ENCODE measurements around the gene CCDC85C.
A peak's percentile ranks its signal among the peaks of the same experiment; 100 is the strongest.

Gene CCDC85C

DNA sequence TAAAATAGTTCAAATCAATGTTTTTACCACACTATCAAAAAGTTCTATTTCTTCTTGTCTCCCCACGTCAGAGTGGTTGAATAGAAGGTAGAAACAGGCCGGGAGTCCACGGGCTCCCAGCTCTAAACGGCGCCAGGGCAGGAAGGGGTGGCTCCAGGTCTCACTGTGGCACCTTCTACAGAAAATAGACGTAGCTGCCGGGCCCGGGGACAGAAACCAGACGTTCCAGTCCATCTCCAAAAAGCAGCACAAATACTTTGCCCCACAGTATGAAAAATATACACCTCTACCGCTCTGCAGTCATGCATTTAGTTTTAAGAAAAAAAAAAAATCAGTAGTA, 91.9 kb downstream of the CCDC85C start:
- DNase-seq (ENCODE audit: low read depth in 2 of 2) = no peak

DNA sequence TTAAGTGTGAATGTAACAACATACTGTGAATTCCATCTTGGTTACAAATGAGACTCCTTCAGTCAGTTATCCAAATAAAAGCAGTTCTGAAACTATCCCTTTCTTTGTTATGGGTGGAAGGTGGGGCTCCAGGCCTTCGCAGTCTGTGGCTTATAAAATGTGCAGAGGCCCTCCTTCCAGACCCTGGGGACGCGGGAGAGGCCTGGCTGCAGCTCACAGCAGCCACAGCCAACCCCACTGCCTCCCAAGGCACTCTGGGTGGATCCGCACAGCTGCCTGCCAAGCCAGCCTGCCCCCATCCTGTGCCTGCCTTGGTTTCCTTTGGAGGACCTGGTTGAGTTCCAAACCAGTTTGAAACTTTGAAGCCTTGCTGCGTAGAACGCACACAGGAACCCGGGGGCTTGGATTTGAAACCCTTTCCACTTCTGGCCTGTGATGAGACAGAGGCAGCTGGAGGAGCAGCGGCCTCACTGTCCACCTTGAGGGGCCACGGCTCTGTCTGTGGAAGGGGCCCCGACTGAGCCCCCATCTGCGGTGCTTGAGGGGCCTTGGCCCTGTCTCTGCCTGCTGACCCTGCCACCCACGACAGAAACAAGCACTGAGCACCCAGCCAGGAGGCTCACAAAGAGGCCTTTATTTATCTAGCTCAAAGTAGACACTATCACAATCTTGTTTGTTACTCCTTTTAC, 92.4 kb downstream of the CCDC85C start:
- no peak for DNase-seq (ENCODE audit: low read depth in 2 of 2)

DNA sequence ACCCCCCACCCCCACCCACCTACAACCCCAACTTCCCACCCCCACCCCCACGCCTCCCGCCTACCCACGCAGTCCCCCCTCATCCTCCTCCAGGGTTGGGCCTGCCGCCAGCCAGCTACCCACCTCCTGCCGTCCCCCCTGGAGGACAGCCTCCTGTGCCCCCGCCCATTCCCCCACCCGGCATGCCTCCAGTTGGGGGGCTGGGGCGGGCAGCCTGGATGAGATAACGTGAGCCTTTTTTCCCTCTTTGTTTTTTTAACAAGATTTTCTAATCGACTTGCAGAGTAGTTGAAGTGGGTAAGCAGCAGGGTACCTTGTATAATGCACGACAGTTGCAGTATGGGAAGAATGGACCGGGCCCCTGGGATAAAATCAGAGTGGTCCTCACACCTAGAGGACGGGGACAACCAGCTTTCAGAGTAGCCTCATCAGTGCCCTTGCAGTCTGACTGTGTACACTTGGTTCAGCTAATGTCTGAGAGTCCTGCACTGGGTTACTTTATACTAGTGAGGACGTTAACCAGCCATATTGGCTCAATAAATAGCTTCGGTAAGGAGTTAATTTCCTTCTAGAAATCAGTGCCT, 93.4 kb downstream of the CCDC85C start:
- DNase-seq (ENCODE audit: low read depth in 2 of 2) = no peak

DNA sequence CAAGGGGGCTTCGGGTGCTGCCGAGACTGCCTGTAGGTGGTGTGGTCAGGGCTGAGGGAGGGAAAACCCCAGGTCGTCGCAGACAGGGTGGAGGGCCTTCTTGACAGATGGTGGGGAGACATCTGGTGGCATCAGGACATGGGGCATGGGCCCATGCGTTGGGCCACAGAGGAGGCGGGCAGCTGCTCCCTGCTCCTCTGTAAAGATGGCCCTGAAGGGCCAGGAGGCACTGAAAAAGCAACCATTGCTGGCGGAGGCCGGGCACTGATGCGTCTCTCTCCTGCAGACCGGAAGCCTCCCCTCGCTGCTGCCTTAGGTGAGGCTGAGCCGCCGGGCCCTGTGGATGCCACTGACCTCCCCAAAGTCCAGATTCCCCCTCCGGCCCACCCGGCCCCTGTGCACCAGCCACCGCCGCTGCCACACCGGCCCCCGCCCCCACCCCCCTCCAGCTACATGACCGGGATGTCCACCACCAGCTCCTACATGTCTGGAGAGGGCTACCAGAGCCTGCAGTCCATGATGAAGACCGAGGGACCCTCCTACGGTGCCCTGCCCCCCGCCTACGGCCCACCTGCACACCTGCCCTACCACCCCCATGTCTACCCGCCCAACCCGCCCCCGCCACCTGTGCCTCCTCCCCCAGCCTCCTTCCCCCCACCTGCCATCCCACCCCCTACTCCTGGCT, 94.0 kb downstream of the CCDC85C start:
- DNase-seq (ENCODE audit: low read depth in 2 of 2) = no peak

DNA sequence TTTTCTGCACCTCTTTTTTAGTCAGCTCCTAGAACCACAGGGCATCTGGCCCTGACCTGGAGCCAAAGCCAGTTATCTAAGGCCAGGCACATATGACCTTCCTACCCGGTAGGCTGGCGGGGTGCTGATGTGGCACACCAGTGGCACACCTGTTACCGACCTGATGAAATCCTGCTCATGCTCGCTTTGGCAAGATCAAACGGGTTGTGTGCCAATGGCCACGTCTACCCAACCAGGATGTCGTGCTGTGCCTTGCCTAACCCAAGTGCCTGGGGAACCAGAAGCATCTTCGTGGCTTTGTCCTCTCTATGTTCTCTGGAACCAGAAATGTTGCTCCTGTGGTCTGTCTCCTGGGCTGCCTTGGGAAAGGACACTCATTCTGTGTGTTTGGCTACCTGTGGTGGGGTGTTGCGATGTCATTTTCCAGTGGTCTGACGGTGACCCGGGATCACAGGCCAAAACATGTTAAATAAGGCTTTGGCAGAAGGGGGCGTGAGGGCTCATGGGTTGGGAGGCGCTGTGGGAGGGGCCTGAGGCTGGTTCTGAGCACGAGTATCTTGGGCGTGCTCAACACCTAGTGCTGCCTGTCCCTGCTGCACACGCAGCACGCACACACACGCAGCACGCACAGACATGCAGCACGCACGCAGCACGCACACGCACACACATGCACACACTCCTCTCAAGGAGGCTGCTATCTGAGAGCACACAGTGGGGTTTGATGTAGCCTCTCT, 94.9 kb downstream of the CCDC85C start:
- no peak for DNase-seq (ENCODE audit: low read depth in 2 of 2)

DNA sequence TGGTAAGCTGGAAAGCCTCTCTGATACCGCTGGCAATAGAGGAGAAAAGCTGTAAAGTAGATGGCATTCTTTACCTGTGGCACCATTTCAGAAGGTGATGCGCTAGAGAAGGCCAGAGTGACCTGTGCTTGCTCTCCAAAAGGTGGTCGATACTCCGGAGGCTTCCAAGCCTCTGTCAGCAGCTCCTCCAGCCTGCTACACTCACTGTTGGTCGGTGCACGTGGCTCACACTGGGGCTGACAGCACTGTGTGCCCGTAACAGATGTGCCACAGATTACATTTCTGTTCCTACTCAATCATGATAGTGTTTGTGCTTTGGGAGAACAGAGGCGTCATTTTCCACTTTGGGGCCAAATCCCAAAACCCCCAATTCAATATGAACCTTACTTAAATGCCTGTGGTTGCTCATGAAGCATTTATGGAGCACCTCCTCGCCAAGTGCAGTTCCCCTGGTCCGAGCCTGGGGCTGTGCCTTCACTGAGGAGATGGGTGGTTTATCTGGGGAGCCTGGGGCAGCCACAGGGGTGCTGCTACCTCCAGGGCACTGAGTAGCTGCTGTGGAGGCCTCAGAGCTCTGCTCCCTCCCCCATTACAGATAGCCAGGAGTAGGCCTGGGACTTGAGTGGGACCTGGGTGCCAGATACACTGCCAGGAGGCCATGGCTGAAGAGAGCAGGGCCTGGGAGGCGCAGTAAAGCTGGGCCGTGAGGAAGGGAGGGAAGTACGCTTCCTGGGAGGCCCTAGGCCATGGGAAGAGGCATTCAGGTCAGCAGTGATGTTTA, 96.0 kb downstream of the CCDC85C start:
- no peak for DNase-seq (ENCODE audit: low read depth in 2 of 2)

DNA sequence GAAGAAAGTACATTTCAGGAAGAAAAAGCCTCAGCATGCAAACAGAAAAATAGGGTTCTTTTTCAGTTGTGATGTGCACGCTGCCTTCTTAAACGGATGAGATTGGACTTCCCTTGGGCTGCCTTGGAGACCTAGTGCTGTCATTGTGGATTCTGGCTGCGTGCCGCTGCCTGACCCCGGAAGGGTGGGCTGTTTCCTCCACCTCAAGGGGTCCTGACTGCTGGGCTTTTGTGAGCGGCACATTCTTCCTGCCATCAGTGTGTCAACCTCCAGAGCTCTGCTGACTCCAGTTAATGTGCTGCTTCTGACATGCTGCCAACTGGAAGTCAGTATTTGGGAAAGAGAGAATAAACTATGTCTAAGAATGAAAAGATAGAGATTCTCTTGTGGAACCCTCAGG, 97.7 kb downstream of the CCDC85C start:
- no peak for DNase-seq (ENCODE audit: low read depth in 2 of 2)

DNA sequence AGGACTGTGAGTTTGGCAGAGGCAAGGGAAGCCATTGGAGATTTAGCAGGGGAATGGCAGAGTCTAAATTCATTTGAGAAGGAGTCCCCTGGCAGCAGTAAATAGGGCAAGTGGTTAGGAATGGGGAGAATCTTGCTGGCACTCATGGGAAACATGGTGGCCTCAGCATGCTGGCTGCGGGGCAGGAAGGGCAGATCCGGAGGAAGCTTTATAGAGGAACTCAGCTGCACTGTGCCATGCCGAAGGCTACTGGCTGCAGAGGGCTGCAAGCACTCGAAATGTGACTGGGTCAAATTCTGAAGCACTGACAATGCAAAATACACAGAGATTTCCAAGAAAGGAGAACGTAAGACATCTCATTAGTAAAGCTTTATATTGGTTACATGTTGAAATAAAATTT, 98.9 kb downstream of the CCDC85C start:
- no peak for DNase-seq (ENCODE audit: low read depth in 2 of 2)

DNA sequence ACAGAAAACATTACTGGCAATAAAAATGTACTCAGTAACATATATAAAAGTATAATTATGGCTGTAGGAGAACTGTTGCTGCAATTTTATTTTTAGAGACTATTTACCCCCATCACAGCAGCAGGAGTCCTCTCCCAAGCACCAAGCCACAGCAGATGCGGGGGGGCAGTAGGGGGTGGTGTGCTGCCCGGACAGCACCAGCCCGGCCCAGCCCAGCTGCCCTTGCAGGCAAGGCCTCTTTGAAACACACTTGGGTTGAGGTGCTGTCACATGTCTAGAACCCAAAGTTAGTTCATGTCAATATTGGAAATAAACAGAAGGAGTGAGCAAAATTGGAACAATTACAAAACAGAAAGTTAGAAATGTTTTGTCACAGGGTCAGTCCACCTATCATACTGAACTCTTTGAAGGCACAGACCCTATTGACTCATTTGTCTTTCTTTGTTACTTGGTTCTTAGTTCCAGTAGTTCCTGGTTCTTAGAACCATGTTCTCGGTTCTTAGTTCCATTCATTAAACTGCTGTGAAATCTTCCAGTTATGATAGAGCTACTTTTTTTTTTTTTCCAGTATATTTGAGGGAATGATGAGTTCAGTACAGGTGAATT, 100.1 kb downstream of the CCDC85C start:
- DNase-seq (ENCODE audit: low read depth in 2 of 2) = no peak

DNA sequence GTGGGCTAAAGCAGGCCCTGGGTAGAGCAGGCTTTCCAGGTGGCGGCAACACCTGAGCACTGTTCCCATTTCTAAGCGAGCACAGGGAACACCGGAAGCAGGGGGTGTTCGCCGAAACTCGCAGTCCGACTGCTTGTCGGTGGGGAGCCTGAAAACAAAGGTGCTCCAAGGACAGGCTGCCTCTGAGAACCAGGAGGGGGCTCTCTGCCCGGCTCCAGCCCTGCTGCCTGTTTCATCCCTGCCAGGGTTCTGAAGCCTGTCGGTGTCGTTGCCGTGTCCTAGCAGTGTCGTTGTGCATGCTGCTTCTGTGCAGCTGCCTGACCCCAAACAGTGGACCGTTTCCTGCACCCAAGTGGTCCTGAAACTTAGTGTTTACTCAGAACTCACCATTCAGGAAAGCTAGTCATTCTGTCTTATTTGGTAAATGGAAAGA, 101.0 kb downstream of the CCDC85C start:
- no peak for DNase-seq (ENCODE audit: low read depth in 2 of 2)

DNA sequence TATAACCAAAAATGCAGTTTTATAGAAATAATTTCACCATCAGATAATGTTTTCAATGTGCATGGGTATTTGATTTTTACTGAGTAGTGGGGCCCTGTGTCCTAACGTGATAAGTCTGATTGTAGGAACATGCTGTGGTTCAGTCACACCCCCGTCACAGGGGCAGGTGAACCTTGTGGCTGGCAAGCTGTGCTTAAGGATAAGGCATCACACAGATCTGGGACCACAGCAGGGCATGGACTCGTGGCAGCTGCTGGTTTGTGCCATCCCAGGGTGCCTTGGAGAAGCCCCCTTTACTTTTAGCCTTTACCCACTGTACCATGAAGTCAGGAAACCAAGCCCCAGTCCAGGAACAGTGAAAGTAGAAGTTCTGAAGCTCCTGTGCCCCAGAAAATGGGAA, 106.1 kb downstream of the CCDC85C start:
- no peak for DNase-seq (ENCODE audit: low read depth in 2 of 2)

DNA sequence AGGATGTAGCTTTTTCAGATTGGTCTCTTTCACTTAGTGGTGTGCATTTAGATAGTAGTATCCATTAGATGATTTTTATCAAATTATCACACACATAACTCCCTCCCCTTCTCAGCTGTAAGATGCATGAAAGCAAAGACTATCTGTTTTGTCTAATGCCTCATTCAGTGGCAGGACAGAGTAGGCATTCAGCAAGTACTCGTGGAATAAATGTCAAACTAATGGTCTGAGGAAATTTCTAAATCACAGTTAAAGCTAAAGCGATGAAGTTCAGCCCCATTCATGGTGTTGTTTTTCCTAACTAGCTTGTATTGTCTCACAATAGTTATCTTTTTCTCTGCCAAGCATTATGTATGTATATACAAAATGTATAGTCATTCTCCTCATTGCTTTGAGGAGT, 106.7 kb downstream of the CCDC85C start:
- no peak for DNase-seq (ENCODE audit: low read depth in 2 of 2)

DNA sequence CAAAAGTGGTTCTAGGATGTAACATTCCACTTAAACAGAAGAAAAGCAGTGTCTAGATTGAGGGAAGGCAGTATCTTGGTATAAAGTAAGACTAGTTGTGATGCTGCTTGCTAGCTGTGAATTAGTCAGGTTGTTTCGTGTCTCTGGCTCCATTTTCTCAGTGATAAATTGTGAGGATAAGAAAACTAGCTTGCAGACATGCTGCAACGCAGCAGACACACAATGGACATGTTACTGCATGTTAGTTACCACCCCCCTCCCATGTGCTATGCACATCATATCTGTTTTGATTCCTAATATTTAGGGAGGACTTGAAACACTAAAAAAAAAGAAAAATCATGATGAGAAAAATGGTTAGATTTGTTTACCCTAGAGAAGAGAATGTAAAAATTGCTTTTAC, 119.9 kb downstream of the CCDC85C start:
- DNase-seq (ENCODE audit: low read depth in 2 of 2) = no peak

DNA sequence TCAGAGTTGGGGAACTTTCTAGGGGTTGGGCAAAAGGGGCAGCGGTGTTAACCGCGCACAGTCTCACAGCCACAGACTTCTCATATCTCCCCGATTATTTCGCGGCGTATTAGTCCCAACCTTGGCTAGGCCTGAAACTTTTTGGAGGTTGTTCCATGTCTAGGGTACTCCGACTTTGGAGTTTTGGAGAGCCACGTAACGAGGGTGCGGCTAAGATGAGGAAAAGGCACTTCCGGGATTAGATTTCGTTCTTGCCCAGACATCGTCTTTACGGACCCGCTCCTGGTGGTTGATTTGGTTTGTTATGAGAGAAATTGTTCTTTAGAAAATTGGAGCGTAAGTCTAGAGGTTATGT, 122.3 kb downstream of the CCDC85C start:
- DNase-seq (ENCODE audit: low read depth in 2 of 2) = no peak

DNA sequence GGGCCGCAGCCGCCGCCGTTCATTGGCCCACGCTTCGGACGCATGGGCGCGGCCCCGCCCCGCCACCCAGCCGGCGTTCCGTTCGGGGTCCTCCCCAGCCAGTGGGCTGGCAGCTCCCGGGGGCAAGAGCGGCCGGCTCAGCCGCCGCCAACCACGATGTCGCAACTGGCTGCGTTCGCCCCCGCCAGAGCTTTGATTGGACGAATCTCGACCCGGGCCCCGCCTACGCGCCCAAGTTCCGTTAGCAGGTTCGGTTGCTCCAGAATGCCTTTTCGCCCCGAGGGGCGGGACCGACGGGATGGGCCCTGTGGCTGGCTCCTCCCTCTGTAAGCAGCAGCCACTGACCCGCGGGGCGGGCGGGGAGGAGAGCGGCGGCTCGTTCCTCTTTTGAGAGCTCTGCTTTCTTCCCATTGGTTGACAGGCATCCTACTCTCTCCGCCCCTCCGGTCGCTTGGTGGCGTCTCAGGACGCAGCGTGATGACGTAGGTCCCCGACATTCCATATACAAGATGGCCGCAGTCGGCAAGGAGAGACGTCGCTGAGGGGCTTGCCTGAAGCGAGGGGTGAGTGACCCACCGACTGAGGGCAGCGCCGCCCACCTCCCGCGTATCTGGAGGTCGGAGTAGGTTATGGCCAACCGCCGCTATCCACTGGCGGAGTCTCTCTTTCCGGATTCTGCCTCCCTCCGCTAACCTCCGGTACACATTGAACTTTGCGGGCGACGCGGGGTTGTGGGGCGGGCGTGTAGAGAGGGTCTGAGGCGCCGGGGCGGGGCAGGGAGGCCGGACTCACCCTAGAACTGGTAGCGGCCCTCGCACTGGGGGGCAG, 122.9 kb downstream of the CCDC85C start, which contains the start of gene CCNK:
CCNK (plus strand) TSS at position 493 of the 828 bp plus-strand sequence. CDS start 11,269 bp downstream, outside the sequence.
- DNase-seq (ENCODE audit: low read depth in 2 of 2) = peak; percentile 100

DNA sequence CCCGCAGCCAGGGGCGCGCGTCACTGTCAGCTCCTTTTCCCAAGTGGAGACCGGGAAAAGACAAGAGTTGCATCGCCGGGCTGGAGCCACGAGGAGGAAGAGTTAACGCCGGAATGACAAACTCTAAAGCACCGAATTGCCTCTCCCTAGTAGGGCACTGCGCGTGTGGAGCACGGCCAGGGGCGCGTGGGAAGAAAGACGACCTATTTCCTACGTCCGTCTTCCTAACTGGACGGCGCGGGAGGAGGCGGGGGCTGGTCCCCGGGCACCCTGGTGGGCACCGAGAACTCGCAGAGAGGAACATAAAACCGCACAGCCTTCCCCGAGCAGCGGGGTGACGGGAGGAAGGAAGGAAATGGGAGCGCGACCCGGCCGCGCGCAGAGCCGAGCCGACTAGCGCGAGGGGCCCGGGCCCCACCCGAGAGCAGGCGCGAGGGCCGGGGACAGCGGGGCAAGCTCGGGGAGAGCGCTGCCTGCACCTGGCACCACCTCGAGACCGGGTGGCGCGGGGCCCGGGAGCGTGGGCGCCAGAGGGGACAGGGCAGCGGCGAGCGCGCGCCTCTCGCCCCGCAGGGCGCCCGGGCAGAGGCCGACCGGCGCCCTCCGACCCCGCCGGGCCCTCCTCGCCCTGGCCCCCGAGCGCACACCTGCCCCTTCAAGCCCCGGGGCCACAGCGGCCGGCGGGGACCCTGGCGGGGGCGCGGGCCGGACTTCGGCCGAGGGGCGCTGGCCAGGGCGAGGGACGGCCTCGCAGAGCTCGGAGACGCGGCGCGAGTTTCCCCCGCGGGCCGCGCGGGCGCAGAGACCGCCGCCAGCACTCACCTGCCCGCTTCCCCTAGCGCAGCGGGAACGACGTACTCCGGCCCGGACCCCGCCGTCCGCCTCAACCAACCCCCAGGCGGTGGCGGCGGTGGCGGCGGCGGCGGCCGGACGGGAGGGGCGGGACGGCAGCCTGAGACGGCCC, 123.8 kb downstream of the CCDC85C start, which contains the start of gene SETD3:
SETD3 (minus strand) TSS at position 954 of the 964 bp plus-strand sequence. CDS start 15,054 bp downstream, outside the sequence.
- peak; percentile 1 to 26 for DNase-seq (ENCODE audit: low read depth in 2 of 2)

DNA sequence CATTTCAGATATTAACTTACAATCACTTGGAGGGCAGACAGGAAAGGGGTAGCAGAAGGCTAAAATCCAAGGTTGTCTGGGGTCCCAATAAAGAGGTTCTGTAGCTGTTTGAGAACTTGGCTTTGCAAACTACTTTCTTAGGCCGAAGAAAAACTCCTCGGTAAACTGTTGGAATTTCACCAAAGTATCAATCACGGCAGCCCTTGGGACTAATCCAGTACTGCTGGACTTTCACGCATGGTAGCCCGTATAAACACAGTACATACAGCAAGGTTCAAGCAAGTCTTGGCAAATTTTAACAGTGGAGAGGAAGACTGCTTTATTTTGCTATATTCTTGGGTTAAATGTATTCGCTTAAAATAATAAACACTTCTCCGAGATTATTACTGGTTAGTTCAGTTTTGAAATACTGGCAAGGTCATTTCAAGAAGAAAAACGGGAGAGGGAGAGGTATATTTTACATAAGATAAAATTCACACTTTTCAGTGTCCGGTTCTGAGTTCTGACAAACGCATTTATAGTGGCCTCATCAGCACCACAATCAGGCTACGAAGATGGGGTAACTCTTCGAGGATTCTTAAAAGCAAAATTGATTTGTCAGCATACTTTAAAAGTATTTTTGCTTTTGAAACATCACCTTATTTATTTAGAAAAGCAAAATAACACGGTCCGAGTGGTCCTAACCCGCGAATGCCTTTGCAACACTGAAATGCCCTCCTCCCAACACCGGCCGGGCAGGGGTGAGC, 124.7 kb downstream of the CCDC85C start:
- DNase-seq (ENCODE audit: low read depth in 2 of 2) = no peak

DNA sequence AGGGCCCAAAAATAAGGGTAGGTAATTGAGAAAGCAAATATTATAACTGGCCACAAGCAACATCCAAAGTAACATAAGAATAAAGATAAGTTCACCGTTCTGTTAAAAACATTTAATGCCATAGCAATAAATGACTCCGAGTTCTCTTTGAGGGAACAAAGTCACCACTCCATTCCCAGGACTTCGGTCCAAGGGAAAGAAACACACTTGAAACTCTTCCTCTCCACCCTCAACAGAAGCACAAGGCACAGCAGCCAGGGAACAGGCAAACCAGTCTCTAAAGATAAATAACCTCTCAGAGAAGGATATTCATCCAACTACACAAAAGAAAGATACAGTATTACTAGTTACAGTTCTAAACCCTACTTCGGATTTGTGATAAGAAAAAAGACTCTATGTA, 125.9 kb downstream of the CCDC85C start:
- DNase-seq (ENCODE audit: low read depth in 2 of 2) = no peak

Measured in stimulated activated CD4-positive, alpha-beta T cell treated with anti-CD3 and anti-CD28 coated beads, Interleukin-1b, Interleukin-23, amount 100 ng/mL, for 4 hours (primary cell).